PC-9 (cell line): ENCODE data around the gene TXNL4A.

Source experiments
- CTCF ChIP-seq: fragments of 200-600 bp; sonication (generic); conservative IDR thresholded peaks from 2 replicates; pipeline ENCODE4 v1.6.1; 2017; ENCODE audit warnings: mixed run types, antibody characterized with exemption, mild to moderate bottlenecking, moderate library complexity
- EZH2 ChIP-seq: fragments of 200-600 bp; sonication (generic); IDR thresholded peaks from 2 replicates; pipeline ENCODE4 v1.8.0; 2017; ENCODE audit warnings: antibody characterized with exemption, low read depth

GRCh38 chr18:79941473-79942119 is 46.8 kb downstream of the TXNL4A start:
- TF ChIP-seq CTCF (no peak), EZH2 (no peak)
